ENCODE results near the gene LHX1.

The LHX1 gene

DNA sequence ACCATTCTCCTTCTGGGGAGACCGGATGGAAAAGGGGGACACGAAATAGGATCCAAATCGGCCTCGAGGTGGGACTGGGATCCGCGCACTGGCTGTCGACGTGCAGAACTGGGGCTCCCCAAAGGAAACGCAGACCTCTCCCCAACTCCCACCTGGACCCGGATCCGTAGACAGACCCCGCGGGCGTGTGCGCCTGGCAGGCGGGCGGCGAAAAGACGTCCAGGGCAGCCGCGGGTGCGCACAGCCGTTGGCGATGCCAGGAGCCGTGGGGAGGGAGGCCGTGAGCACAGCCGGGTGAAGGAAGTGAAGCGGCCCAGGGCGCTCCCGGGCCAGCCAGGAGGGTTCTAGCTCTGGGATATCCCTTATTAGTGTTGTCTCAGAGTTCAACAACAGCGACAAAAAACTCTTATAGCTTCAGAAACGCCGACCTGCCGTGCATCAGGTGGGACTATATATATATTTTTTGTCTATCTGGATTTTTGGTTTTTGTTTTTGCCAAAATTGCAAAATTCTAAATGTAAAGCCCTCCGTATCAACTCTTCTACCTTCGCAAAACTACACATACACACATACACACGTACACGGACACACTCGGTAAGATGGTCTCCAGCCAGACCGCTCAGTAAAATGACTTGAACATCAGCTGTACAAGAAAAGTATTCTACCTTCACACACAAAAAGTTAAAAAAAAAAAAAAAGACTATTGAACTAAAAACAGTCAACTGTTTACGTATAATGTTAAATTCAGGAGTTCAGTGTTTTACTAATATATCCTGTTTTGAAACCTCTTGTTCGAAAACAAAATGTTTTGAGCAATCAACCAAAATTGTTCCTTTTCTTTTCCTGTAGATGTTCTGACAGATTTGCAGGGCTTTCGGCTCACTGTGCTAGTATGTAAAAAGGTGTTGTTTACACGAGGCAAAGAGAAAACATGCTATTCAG lies 6.2 kb downstream of the LHX1 start:
- Histone ChIP-seq H3K4me3 (ENCODE audit: low read length, poor library complexity, severe bottlenecking) (no peak overlapping the region), H4K20me1 (ENCODE audit: insufficient read depth, low read length, poor library complexity, severe bottlenecking) (no peaks in the 10 kb centered on the region), H3K4me1 (ENCODE audit: insufficient read depth, low read length, poor library complexity, severe bottlenecking) (peaks cover 17% of the 10 kb centered on the region), H3K9me3 (ENCODE audit: insufficient read depth, low read depth, low read length) (no peaks in the 10 kb centered on the region), H2AFZ (ENCODE audit: low read length) (no peak overlapping the region), H3F3A (ENCODE audit: low read depth) (no peaks in the 10 kb centered on the region), H3K79me2 (ENCODE audit: insufficient read depth, low read length) (no peaks in the 10 kb centered on the region), H3K36me3 (ENCODE audit: insufficient read depth, low read length) (no peaks in the 10 kb centered on the region), H3K27me3 (ENCODE audit: insufficient read depth, low read length, poor library complexity, severe bottlenecking) (no peaks in the 10 kb centered on the region), H3K9me2 (replicated peaks; ENCODE audit: low read depth, low read length) (no peaks in the 10 kb centered on the region), H3K4me2 (ENCODE audit: low read depth, low read length, poor library complexity, severe bottlenecking) (no peak overlapping the region), H3K9ac (ENCODE audit: low read depth, low read length, poor library complexity, severe bottlenecking) (no peak overlapping the region)
- no peak for TF ChIP-seq EZH2phosphoT487 (IDR thresholded peaks at IDR 0.05; ENCODE audit: borderline replicate concordance)
- TF ChIP-seq, protein P1, sequence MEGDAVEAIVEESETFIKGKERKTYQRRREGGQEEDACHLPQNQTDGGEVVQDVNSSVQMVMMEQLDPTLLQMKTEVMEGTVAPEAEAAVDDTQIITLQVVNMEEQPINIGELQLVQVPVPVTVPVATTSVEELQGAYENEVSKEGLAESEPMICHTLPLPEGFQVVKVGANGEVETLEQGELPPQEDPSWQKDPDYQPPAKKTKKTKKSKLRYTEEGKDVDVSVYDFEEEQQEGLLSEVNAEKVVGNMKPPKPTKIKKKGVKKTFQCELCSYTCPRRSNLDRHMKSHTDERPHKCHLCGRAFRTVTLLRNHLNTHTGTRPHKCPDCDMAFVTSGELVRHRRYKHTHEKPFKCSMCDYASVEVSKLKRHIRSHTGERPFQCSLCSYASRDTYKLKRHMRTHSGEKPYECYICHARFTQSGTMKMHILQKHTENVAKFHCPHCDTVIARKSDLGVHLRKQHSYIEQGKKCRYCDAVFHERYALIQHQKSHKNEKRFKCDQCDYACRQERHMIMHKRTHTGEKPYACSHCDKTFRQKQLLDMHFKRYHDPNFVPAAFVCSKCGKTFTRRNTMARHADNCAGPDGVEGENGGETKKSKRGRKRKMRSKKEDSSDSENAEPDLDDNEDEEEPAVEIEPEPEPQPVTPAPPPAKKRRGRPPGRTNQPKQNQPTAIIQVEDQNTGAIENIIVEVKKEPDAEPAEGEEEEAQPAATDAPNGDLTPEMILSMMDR (conservative IDR thresholded peaks at IDR 0.05; ENCODE audit: low read length): no peak

DNA sequence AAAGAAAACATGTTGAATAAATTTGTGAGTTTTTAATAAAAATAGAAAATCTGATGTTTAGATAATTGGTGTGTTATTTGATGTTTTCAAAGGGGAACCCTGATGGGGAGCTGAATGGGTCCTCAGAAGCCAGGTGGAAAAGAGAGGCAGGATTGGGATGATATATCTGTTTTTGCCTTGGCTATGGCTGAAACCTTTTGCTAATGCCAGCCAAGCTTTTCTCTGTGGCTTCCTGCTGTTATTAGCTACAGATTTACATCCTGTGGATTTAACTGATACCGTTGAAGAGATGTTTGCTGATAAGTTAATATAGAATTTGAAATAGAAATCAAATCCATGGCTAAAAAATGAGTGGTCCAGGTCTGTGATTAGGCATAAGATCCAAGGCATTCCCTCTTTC lies 7.3 kb downstream of the LHX1 start:
- Histone ChIP-seq H3K27me3 (ENCODE audit: insufficient read depth, low read length, poor library complexity, severe bottlenecking) (no peaks in the 10 kb centered on the region), H3K4me3 (ENCODE audit: low read length, poor library complexity, severe bottlenecking) (no peak overlapping the region), H3K9ac (ENCODE audit: low read depth, low read length, poor library complexity, severe bottlenecking) (no peak overlapping the region), H3K36me3 (ENCODE audit: insufficient read depth, low read length) (no peaks in the 10 kb centered on the region), H3K9me2 (replicated peaks; ENCODE audit: low read depth, low read length) (no peaks in the 10 kb centered on the region), H3K4me2 (ENCODE audit: low read depth, low read length, poor library complexity, severe bottlenecking) (peak overlapping the region; percentile 10), H2AFZ (ENCODE audit: low read length) (no peak overlapping the region), H3K79me2 (ENCODE audit: insufficient read depth, low read length) (peaks cover 6% of the 10 kb centered on the region), H3K4me1 (ENCODE audit: insufficient read depth, low read length, poor library complexity, severe bottlenecking) (peaks cover 18% of the 10 kb centered on the region), H4K20me1 (ENCODE audit: insufficient read depth, low read length, poor library complexity, severe bottlenecking) (peaks cover 3% of the 10 kb centered on the region), H3F3A (ENCODE audit: low read depth) (no peaks in the 10 kb centered on the region), H3K9me3 (ENCODE audit: insufficient read depth, low read depth, low read length) (no peaks in the 10 kb centered on the region)
- TF ChIP-seq, protein P1 (conservative IDR thresholded peaks at IDR 0.05; ENCODE audit: low read length): no peak
- no peak for TF ChIP-seq EZH2phosphoT487 (IDR thresholded peaks at IDR 0.05; ENCODE audit: borderline replicate concordance)

DNA sequence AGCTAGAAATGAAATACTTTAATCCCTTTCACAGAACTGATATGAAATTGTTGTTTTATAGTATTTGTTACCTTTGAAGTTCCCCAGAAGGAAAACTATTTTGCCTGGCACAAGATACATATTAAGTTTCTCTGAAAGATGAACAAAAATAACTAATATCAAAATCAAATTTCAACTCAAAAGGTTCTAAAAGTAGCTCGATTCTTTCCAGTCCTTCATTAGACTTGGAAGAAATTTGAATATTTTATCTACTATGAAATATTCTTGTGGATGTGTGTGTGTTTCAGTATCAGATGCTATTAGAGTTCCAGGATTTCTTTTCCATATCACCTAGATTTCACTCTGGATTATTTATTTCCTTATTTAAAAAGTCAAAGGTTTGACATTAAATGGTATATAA lies 7.9 kb downstream of the LHX1 start:
- H3K27me3 ChIP-seq (ENCODE audit: insufficient read depth, low read length, poor library complexity, severe bottlenecking): no peaks in the 10 kb centered on the region
- H3K9ac ChIP-seq (ENCODE audit: low read depth, low read length, poor library complexity, severe bottlenecking): no peak overlapping the region
- H3K9me3 ChIP-seq (ENCODE audit: insufficient read depth, low read depth, low read length): no peaks in the 10 kb centered on the region
- H3K36me3 ChIP-seq (ENCODE audit: insufficient read depth, low read length): no peaks in the 10 kb centered on the region
- H4K20me1 ChIP-seq (ENCODE audit: insufficient read depth, low read length, poor library complexity, severe bottlenecking): peaks cover 9% of the 10 kb centered on the region
- peaks cover 24% of the 10 kb centered on the region for H3K4me1 ChIP-seq (ENCODE audit: insufficient read depth, low read length, poor library complexity, severe bottlenecking)
- H3K4me3 ChIP-seq (ENCODE audit: low read length, poor library complexity, severe bottlenecking): no peak overlapping the region
- H3K79me2 ChIP-seq (ENCODE audit: insufficient read depth, low read length): peaks cover 12% of the 10 kb centered on the region
- H3K9me2 ChIP-seq (replicated peaks; ENCODE audit: low read depth, low read length): no peaks in the 10 kb centered on the region
- H3K4me2 ChIP-seq (ENCODE audit: low read depth, low read length, poor library complexity, severe bottlenecking): peak overlapping the region; percentile 10
- H2AFZ ChIP-seq (ENCODE audit: low read length): no peak overlapping the region
- TF ChIP-seq, protein P1 (conservative IDR thresholded peaks at IDR 0.05; ENCODE audit: low read length): no peak
- no peak for TF ChIP-seq EZH2phosphoT487 (IDR thresholded peaks at IDR 0.05; ENCODE audit: borderline replicate concordance)
- no peaks in the 10 kb centered on the region for H3F3A ChIP-seq (ENCODE audit: low read depth)

Measured in Loucy (cell line).